Suppressor macrophage (primary cell): ENCODE measurements around the gene CCDC120.
A peak's percentile ranks its signal among the peaks of the same experiment; 100 is the strongest.

Experiments used
- DNase-seq, 4 experiments: peaks; one replicate each; pipeline ENCODE4 v3.0.0-alpha.2; 2020 to 2022
- total RNA-seq, 17 experiments: gene quantifications; one replicate each; lab custom pipeline; 2026; ENCODE audit warnings: mixed read lengths in 6 of 17, inconsistent platforms in 3 of 17; lab: John Stamatoyannopoulos, UW

The CCDC120 gene
- 0.26 to 2.0 (median 0.84) reads per million in 17 experiments for total RNA-seq

GRCh38 chrX:49058794-49059193, at the start of gene CCDC120:
Gene CCDC120 (plus strand): TSS chrX:49058999. CDS start chrX:49062042, 3,043 bp downstream.
- DNase-seq: no peak

DNA sequence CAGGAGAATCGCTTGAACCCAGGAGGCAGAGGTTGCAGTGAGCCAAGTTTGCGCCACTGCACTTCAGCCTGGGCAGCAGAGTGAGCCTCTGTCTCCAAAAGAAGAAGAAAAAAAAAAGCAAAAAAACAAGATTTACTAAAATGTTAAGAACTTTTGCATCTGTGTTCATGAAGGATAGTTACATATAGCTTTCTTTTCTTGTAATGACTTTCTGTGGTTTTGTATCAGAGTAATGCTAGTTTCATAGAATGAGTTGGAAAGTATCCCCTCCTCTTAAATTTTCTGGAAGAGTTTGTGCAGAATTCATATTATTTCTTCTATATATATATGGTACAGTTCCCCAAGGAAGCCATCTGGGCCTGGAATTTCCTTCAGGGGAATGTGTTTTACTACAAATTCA, 39.7 kb upstream of the CCDC120 start:
- no peak for DNase-seq

GRCh38 chrX:49019599-49020249, 39.1 kb upstream of the CCDC120 start:
- DNase-seq: peak in 1 of 4 experiments; percentile 10

- no peak for DNase-seq
Observed at GRCh38 chrX:49029876-49030275, 28.9 kb upstream of the CCDC120 start.

DNA sequence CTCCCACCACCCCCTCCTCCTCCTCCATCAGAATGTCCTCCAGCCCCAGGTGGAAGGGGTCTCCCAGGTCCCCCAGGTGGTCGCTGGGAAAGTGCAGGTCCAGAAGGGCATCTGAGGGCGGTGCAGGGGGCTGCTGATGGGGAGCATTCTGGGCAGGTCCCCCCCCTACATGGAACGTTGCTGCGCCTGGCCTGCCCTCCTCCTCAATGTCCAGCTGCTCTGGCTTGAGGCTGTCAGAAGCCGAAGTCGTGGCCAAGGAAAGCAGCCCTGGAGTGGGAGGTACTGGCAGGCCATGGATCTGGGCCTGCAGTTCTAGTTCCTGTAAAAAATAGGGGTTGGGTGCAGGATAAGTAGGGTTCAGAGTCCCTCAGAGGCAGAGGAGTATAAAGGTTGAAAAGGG, 28.5 kb upstream of the CCDC120 start:
- DNase-seq: no peak

DNA sequence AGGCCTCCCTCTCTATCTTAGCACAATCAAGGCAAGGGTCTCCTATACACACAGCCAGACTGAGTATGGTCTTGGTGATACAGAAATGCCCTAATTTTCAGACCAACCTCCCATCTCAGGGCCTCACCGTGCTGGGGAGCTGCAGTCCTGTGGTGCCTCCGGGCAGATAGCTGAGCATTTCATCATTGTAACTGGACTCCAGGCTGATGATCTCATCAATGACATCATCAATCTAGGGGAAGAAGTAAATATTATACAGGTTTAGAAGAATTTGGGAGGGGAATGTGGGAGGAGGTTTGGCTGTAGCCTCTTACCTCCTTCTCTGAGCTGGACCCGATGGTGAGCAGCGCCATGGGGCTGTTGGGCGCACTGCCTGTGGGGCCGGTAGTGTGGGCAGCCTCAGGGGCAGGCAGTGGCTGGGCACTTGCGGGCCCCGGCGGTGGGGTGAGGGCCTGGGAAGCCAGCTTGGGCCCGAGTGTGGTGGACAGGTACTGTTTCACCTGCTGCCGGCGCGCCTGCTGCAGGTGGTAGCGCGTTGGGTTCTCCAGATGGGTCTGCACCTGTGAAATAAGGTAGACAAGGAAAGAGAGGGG, 20.8 kb upstream of the CCDC120 start:
- peak in 2 of 4 experiments; percentile 11 to 23 for DNase-seq

GRCh38 chrX:49039598-49040375, 19.0 kb upstream of the CCDC120 start:
- DNase-seq: peak; percentile 61 to 87 (median 82)

DNA sequence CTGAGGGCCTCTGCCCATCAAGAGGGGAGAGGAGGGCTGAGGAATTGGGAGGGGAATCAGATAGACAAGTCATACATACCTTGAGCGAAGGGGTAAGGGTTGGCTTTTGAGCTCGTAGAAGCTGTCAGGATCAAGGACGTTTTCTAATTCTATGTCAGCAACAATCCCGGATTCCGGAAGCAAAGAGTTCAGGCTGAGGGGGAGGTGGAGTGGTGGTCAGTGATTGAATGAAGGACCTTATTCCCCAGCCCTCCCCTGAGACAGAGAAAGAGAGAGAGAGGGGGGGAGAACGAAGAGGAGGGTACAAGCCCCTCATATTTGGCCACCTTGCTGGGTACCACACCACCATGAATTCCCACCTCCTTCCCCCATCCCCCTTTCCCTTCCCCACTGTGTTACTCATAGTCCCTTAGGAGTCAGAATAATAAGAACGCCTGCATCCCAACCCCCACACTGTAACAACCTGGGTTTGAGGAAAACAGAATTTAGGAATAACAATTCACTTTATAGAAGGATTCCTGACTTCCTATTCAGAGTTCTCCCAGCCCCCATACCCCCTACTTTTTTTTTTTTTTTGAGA, 18.3 kb upstream of the CCDC120 start:
- DNase-seq: peak in 1 of 4 experiments; percentile 5

GRCh38 chrX:49041744-49042580, 16.8 kb upstream of the CCDC120 start:
- peak; percentile 5 to 66 (median 50) for DNase-seq

GRCh38 chrX:49042581-49043219, 16.1 kb upstream of the CCDC120 start:
- no peak for DNase-seq

DNA sequence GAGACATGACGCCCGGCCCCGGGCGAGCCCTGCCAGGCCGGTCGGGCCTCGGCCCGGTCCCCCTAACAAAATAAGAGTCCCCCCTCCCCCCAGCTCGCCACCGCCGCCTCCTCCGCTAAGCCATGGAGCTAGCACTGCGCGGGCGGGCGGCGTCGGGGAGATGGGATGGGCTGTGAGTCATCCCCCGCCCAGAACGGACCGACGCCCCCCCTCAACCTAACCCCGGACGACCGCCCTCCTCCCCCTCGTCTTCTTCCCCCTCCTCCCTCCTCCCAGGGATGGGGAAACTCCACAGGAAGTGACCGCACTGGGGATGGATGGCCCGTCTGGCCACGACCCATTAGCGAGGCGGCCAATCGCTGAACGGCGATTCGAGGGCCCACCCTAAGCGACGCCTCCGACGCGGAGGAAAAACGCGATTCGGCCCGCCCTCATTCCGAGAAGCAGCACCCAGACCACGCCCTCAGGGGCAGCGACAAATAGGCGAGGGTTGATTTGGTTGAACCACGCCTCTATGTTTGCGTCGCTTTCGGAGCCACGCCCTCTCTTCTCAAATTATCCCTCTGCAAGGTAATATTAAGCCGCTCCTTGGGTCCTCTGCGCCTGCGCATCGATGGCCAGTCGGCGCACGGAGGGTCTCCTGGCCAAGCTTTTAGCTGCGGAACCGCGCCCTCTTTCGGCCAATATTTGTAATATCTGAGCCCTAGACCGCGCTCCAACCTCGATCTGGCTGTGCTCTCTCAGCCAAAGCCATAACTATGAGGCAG, 15.4 kb upstream of the CCDC120 start, which contains the start of gene TFE3:
Gene TFE3 (minus strand): TSS at position 138 of the 767 bp plus-strand sequence. CDS start 131 bp downstream, at position 7.
- DNase-seq: peak; percentile 96 to 98 (median 97)

- no peak for DNase-seq
Observed at GRCh38 chrX:49043987-49044281, 14.9 kb upstream of the CCDC120 start.

- peak; percentile 12 to 66 (median 43) for DNase-seq
Observed at GRCh38 chrX:49053223-49054072, 5.4 kb upstream of the CCDC120 start.

DNA sequence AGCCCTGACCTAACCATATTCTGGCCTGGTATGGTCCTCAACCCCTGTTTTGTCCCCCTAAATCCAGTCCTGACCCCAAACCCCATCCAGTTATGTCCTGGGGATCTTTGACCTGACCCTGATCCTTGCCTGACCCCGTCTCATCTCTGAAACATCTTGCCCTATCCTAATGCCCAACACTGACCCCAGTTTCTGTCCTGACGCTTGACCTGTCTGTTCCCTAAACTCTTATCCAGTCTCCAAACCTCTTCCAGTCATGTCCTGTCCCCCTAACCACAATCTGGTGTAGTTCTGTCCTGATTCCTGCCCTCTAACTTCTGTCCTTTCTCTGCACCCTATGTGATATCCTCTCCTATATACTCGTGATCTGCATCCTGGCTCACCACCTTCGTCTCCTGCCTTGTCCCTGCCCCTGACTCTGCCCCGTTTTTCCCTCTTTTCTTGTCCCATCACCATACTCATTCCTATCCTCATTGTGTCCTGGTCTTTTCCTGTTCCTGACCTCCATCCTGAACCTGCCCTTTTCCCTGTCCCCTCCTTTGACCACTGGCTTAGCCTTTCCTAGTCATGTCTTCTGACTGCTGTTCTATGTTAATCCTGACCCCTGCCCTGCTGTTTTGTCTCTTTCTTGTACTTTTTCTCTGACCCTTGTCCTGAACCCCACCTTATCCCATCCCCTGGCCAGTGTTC, 4.6 kb upstream of the CCDC120 start:
- DNase-seq: no peak

DNA sequence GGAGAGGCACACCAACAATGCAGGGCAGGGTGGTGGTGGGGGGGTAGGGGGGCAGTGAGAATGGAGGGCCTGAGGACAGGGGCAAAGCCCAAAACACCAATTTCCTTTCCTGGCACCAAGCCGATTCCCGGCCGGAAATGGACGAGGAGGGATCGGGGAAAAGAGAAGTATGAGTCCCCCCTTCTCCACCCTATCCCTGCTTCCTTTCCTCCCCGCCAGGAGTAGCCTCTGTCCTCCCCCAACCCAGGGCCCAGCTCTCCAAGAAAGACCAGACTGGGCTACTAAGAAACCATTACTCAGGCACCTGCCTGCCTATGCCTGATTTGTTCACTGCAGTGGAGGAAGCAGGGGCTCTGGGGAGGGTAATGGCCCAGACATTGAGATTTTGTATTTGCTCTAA, 402 bp downstream of the CCDC120 start:
- no peak for DNase-seq

DNA sequence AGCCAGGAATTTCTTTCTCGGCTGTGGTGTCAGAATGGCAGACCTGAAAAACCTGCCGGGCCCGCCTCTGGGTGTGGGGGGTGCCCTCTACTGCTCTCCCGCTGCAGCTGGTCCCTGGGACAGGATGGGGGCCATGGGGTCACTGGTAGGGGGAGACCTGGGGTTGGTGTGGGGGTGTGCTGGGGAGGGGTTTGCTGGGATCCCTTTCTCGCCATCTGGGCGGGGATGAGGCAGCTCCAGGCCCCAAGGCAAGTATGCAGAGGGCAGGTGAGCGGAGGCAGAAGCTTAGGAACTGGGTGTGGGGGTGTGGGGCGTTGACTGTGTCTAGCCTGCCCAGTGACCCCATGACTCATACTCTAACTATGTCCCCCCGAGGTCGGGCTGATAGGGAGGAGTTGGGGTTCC, 884 bp downstream of the CCDC120 start:
- no peak for DNase-seq

DNA sequence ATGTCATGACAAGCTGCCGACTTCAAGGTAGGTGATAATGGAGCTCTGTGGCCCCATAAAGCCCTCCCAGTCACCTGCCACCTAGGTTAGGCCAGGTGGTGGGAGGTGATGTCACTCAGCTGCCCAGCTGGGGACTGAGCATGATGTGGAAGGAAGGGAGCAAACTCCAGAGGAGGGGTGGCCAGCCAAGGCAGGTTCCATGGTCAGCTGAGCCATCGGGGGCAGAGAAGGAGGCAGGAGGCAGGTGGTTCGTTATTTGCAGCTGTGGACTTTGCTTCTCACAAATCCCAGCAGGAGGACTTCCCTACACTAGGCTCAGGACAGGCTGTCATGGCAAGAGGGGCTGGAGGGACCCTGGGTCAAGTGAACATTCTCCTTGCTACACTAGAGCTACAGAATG, 2.1 kb downstream of the CCDC120 start:
- no peak for DNase-seq

- DNase-seq: no peak
Observed at GRCh38 chrX:49061490-49061889, 2.7 kb downstream of the CCDC120 start.

GRCh38 chrX:49061916-49062315, 3.1 kb downstream of the CCDC120 start:
- DNase-seq: no peak
